ENCODE measurements around the gene FNDC1.
A peak's percentile ranks its signal among the peaks of the same experiment; 100 is the strongest.

FNDC1 gene

DNA sequence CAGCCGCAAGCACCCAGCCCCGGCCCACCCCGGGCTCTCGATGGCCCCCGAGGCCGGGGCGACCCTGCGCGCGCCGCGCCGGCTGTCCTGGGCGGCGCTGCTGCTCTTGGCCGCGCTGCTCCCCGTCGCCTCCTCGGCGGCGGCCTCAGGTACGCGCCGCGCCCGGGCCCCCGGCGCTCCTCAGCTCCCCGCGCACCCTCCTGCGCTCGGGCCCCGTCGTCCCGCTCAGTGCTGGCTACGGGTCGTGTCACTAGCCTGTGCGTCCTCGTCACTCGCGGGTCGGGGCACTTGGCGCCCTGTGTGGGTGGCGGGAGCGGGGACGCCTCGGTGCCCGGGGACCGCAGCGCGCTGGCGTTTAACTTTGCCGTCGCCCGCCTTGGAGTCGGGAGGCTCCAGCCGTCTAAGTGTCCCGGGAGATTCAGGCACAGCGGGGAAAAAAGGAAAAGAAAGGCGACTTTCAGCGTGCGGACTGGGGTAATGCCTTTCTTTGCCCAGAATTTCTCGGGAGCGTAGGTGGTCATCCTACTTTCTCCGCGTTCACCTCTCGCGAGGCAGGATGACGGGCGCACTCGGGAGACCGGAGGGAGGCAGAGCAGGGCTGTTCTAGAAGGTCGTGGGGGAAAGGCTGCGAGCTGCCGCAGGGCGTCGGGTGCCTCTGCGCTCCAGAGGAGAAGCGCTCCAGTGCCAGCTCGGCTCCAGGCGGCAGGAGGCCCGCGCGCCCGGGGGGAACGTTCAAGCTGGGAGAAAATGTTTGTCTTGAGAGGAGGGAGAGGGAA is 545 bp downstream of the FNDC1 start:
- peak overlapping the region; percentile 28 to 34 for H3K4me3 ChIP-seq (replicated peaks in 1 of 2; ENCODE audit: low read depth in 2 of 2, low read length in 2 of 2)
- no peak for TF ChIP-seq CTCF (IDR thresholded peaks at IDR 0.05; ENCODE audit: low read depth, low read length)
- peak; percentile 30 to 41 for DNase-seq (ENCODE audit: low read depth in 2 of 2)

GRCh38 chr6:159170333-159170672 is 1.1 kb downstream of the FNDC1 start:
- TF ChIP-seq CTCF (IDR thresholded peaks at IDR 0.05; ENCODE audit: low read depth, low read length) = no peak
- no peak for DNase-seq (ENCODE audit: low read depth in 2 of 2)
- H3K4me3 ChIP-seq (replicated peaks in 1 of 2; ENCODE audit: low read depth in 2 of 2, low read length in 2 of 2) = peak overlapping the region in 1 of 2 donors; percentile 28

DNA sequence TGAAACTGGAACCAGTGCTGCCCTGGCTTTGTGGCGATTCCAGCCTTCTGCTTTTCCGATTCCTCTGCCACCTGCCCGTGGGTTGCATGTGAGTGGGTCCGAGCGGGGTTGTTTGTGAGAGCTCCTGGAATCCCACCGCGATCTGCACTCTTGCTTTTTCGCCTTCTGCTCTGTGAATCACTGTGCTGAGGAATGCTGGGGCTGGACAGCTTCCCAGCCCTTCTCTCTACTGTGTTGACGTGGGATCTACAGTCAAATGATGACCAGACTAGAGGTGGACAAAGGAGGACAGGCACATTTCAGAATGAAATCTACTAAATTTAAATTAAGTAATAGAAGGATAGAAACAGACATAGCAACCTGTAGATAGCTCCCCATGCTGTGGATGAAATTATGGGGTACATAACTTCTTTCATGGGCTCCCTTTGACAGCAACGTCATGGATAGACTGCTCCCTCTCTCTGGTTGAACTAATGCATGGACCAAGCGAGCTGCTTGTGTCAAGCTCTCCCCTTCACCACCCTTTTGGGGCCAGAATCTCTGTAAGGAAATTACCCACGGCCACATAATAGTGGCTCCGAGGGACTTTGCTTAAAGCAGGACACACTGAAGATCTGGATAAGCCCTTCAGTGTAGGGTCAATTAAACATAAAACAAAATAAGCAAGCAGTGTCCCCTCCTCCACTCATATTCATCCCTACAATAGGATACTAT is 2.0 kb downstream of the FNDC1 start:
- DNase-seq (ENCODE audit: low read depth in 2 of 2) = peak; percentile 71 to 76
- peak overlapping the region in 1 of 2 donors; percentile 11 for H3K4me3 ChIP-seq (replicated peaks in 1 of 2; ENCODE audit: low read depth in 2 of 2, low read length in 2 of 2)
- no peak for TF ChIP-seq CTCF (IDR thresholded peaks at IDR 0.05; ENCODE audit: low read depth, low read length)

- no peak for TF ChIP-seq CTCF (IDR thresholded peaks at IDR 0.05; ENCODE audit: low read depth, low read length)
- DNase-seq (ENCODE audit: low read depth in 2 of 2) = peak; percentile 42 to 52
- H3K4me3 ChIP-seq (replicated peaks in 1 of 2; ENCODE audit: low read depth in 2 of 2, low read length in 2 of 2) = no peak overlapping the region
Observed at GRCh38 chr6:159172091-159172491, 2.9 kb downstream of the FNDC1 start.

DNA sequence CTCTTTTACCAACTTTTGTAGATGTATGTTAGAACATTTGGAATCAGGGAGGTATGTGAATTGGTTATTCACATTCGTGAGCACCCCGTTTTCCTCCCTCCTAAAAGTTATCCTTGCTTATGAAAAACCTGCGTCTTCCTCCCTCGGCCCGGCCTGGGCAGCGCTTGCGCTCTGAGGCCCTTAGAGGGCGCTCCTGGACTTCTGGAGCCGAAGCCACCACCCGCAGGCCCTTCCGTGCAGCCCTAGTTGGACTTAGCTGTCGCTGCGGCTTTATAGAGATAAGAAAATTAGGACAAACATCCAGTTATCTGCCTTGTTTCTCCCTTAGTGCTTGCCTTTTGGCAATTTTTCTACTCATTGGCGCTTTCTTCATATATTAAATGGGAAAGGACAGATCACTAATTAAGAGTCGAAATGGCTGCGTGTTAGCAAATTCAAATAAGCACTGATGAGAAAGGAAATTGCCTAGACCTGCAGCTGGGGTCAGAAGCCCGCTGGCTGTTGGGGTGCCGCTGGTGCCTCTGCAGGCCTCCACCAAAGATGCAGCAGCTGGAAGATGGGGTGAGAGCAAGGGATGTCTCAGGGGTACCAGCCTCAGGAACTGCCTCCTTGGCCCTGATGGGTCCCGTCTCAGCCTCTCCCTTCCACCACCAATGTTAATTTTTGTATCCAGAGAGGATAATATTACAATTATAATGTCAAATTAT is 5.2 kb downstream of the FNDC1 start:
- no peak overlapping the region for H3K4me3 ChIP-seq (replicated peaks in 1 of 2; ENCODE audit: low read depth in 2 of 2, low read length in 2 of 2)
- peak; percentile 78 to 84 for DNase-seq (ENCODE audit: low read depth in 2 of 2)
- TF ChIP-seq CTCF (IDR thresholded peaks at IDR 0.05; ENCODE audit: low read depth, low read length) = peak; percentile 99

DNA sequence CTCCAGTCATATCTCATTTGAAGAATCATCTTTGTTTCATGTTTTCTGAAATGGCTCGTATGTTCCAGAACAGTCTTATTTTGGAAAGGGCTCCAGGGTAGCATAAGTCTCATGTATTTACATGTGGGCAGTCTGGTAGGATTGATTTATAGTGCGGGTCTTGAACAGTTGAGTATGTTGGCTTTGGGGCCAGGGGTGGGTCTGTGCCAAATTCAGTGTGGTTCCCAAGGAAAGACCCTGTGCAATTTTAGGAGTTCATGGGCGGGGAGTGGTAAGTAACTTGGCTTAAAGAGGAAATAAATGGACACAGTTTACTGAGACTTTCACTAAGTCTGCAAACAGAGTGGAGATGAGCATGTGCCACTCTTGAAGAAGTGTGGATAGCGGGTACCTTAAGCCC is 7.7 kb downstream of the FNDC1 start:
- DNase-seq (ENCODE audit: low read depth in 2 of 2) = no peak
- no peak overlapping the region for H3K4me3 ChIP-seq (replicated peaks in 1 of 2; ENCODE audit: low read depth in 2 of 2, low read length in 2 of 2)
- no peak for TF ChIP-seq CTCF (IDR thresholded peaks at IDR 0.05; ENCODE audit: low read depth, low read length)
